C4-2B (cell line): ENCODE results near the gene GAS2L2.

Experiments
- H3K27ac ChIP-seq: fragments of 450-650 bp; 2 replicates; pipeline ENCODE4 v1.5.1; 2017
- CTCF ChIP-seq: fragments of 450-650 bp; conservative IDR thresholded peaks from 2 replicates; pipeline ENCODE4 v1.5.1; 2017; ENCODE audit warnings: mild to moderate bottlenecking
- ZFX ChIP-seq: fragments of 450-650 bp; IDR thresholded peaks from 2 replicates; pipeline ENCODE4 v1.6.1; 2017

Gene GAS2L2

GRCh38 chr17:35752945-35753764 is at the start of gene GAS2L2:
GAS2L2 (minus strand) TSS chr17:35753239; CDS start chr17:35752850, 389 bp downstream.
- TF ChIP-seq CTCF (no peak), ZFX (no peak)
- H3K27ac ChIP-seq: peak within 1 kb of the TSS; percentile 48

- H3K27ac ChIP-seq: peak overlapping the region; percentile 9
- TF ChIP-seq ZFX: no peak
- TF ChIP-seq CTCF: no peak
Measured at GRCh38 chr17:35801583-35802224, 48.7 kb upstream of the GAS2L2 start.

- H3K27ac ChIP-seq: no peak overlapping the region
- TF ChIP-seq ZFX: no peak
- no peak for TF ChIP-seq CTCF
Measured at GRCh38 chr17:35799942-35800341, 46.9 kb upstream of the GAS2L2 start.

GRCh38 chr17:35797918-35798317 is 44.9 kb upstream of the GAS2L2 start:
- no peak overlapping the region for H3K27ac ChIP-seq
- TF ChIP-seq ZFX (no peak), CTCF (no peak)

- TF ChIP-seq ZFX (no peak), CTCF (no peak)
- H3K27ac ChIP-seq: no peak overlapping the region
Measured at GRCh38 chr17:35797370-35797769, 44.3 kb upstream of the GAS2L2 start.

GRCh38 chr17:35796942-35797341 is 43.9 kb upstream of the GAS2L2 start:
- no peak overlapping the region for H3K27ac ChIP-seq
- no peak for TF ChIP-seq ZFX
- TF ChIP-seq CTCF: no peak

- TF ChIP-seq ZFX (no peak), CTCF (no peak)
- H3K27ac ChIP-seq: no peak overlapping the region
Measured at GRCh38 chr17:35795871-35796265, 42.8 kb upstream of the GAS2L2 start.
